H1 (cell line): ENCODE data around the gene NLRP1. TPM values are rescaled to one million over a fixed set of nuclear protein-coding genes. Genes with fewer than 3 reads are reported as not detected.

Experiments used
- CBX8 ChIP-seq: fragments of 300-800, 300-1000 bp; sonication (generic); IDR thresholded peaks from 2 replicates; pipeline ENCODE4 v1.7.1; 2016; ENCODE audit warnings: low read depth, low read length, borderline replicate concordance
- CEBPB ChIP-seq: IDR thresholded peaks from 2 replicates; pipeline ENCODE4 v1.6.1; 2012; ENCODE audit warnings: low read depth, low read length
- JUND ChIP-seq: IDR thresholded peaks from 2 replicates; pipeline ENCODE4 v1.6.1; 2011; ENCODE audit warnings: mild to moderate bottlenecking, improper control_type of control experiment, low read length
- SRF ChIP-seq: IDR thresholded peaks from 2 replicates; pipeline ENCODE4 v1.6.1; 2011; ENCODE audit warnings: mild to moderate bottlenecking, low read depth, low read length, moderate library complexity
- YY1 ChIP-seq: IDR thresholded peaks from 2 replicates; pipeline ENCODE4 v1.6.1; 2011; ENCODE audit warnings: low read depth, mild to moderate bottlenecking, low read length
- polyA plus RNA-seq, 7 experiments: library from polyadenylated mRNA; depleted of rRNA in 3 of 7; stranded (reverse) in 5 of 7; unstranded in 2 of 7; fragments of >200 nt in 5 of 7; fragments of 200-250 nt in 2 of 7; gene quantifications; 1 replicate in 5 of 7; 2 replicates in 1 of 7; 4 replicates in 1 of 7; pipeline versions ENCODE4 v1.2.1 to v1.2.3, GENCODE V29; 2011 to 2013; ENCODE audit warnings: missing spikeins in 2 of 7, mixed read lengths in 2 of 7
- total RNA-seq: library from RNA; stranded (reverse); fragmentation: NEBNext Ultra II Directional; extraction: Animal tissue kit (Norgen Biotek cat#: 25700); gene quantifications from 2 replicates; pipeline ENCODE4 v1.2.1, GENCODE V29; 2021
- TF ChIP-seq, protein P1 (sequence below): IDR thresholded peaks from 2 replicates; pipeline ENCODE4 v1.6.1; 2012; ENCODE audit warnings: inconsistent platforms

Gene NLRP1
- total and polyA plus RNA-seq, 2 of the 8 experiments (the other 6 are each of a cell fraction or from before 2014, with no cell fraction given), result 8.6 to 10.4 TPM

DNA sequence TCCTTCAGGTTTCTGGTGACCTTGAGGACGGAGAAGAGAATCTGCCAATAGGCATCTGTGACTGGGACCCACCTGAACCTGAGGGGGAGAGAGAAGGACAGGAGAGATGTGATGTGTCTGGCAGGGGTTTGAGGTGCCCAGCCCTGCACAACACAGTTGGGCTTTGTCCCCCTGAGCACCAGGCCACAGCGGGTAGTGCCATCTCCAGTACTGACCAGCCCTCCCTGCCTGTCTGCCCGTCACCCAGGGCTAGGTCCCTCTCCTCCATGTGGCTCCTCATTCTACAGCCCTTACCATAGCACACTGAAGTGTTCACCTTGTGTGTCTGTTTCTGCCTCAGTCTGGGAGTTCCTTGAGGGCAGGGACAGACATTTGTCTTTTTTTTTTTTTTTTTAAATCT lies 30.8 kb downstream of the NLRP1 start (continued):
- no peak for TF ChIP-seq SRF
- TF ChIP-seq YY1, result no peak
- no peak for TF ChIP-seq JUND
- TF ChIP-seq, protein P1, sequence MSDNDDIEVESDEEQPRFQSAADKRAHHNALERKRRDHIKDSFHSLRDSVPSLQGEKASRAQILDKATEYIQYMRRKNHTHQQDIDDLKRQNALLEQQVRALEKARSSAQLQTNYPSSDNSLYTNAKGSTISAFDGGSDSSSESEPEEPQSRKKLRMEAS, result no peak
- TF ChIP-seq CBX8, result no peak
- TF ChIP-seq CEBPB, result no peak
